Glomerular visceral epithelial cell (primary cell): Measurements from ENCODE around the gene SKA2.
"Not testable (repeated sequence)": the region's sequence is repeated elsewhere in the genome, so short reads cannot be mapped to it uniquely, and the experiment has no call there.

Source experiments
- DNase-seq: peaks from one replicate; pipeline ENCODE4 v3.0.0-alpha.2; 2016; ENCODE audit errors: extremely low spot score

SKA2 gene

DNA sequence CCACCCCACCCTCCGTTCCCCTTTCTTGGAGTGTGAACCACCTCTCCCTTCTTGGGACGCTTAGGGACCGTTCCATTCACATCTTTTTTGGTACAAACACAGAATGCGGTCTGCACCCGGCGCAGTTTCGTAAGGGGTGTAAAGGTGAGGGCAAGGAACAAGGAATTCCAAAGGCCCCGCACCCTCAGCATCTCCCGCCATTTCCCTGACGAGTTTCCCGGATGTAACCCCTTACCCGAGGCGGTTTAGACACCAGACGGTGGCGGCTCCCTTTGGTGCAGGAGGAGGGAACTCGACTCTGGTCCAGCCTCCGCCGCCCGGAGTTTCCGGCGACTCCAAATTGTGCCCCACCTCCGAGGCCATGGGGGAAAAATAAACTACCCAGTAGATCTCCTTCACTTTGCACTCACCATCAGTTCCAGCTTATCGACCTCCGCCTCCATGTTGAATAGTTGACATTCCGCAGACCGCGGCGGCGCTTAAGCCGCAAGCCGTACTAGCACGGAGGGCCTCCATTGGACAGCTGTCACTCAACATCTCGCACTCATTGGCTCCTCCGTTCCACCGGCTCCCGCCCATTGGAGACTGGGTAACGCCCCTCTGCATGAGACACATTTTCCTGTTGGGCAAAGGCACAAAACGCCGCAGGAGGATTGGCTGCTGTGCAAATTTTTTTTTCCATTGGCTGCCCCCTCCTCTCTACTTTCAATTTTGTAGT is at the start of gene SKA2:
SKA2 (minus strand) TSS at position 466 of the 718 bp plus-strand sequence; CDS start at position 443, 23 bp downstream.
- no peak for DNase-seq

DNA sequence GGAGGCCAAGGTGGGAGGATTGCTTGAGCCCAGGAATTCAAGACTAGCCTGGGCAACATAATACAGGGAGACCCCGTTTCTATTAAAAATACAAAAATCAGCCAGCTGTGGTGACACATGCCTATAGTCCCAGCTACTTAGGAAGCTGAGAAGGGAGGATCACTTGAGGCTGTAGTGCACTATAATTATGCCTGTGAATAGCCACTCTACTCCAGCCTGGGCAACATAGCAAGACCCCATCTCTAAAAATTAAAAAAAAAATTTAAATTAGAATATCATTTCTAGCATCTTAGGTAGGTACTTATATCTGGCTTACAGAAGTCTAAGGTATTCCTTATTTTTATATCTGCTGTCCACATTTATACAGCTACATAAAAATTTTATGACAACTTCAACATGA is 47.3 kb upstream of the SKA2 start:
- DNase-seq = no peak

GRCh38 chr17:59199398-59199797 is 44.4 kb upstream of the SKA2 start:
- no peak for DNase-seq

DNA sequence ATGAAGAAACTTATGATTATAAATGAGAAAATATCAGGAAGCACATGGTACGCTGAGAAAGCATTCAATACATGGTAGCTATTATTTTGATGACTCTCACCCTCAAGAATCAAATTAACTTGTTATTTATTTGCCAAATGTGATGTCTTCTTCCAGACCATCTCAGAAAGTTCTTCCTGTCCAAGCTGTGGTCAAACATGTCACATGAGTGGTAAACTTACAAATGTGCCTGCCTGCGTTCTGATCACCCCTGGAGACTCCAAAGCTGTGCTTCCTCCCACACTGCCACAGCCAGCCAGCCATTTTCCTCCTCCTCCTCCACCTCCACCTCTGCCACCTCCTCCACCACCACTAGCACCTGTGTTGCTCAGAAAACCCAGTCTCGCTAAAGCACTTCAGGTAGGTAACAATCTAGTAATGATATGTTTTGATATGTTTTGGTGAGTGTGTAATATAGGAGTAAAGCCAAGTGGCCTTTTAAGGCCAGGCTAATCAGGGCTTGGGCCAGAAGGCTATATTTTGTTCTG is 38.4 kb upstream of the SKA2 start:
- DNase-seq = no peak

DNA sequence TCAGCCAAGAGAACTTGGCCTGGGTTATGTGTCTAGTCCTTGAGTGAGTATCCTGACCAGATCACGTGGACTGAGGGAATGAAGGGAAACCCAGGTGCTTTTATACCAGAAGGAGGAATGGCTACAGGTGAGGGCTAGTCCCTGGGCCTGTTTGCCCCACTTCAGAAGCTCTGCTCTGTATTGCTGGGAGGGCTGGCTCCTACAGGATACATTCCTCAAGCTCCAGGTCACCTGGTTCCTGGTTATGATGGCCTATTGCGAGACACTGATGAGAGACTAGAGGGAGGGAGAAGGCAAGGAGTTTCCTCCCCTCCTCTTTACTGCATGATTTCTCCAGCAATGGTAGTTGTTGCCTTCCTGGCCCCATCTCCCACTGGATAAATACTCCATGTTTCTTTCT is 35.8 kb upstream of the SKA2 start:
- no peak for DNase-seq

- no peak for DNase-seq
These were observed 31.9 kb upstream of the SKA2 start for GRCh38 chr17:59186850-59187249.

GRCh38 chr17:59185997-59186396 is 31.0 kb upstream of the SKA2 start:
- DNase-seq = no peak

DNA sequence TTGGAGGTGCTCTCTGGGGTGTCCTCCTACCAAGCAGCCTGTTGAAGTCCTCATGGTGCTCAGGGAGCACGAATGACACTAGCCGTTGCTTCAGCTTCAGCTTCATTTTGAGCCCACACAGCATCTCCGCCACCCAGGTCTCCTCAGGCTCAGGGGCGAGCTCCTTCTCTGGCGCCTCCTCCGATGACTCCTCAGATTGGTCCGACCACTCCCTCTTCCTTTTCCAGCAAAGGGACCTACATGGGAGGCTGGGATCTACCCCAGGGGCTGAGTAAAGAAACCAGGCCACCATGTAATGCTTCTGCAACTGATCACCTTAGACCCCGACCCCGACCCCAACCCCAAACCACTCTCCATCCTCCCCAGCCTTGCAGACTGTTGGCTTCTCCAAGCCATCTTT is 26.5 kb upstream of the SKA2 start:
- DNase-seq = no peak

DNA sequence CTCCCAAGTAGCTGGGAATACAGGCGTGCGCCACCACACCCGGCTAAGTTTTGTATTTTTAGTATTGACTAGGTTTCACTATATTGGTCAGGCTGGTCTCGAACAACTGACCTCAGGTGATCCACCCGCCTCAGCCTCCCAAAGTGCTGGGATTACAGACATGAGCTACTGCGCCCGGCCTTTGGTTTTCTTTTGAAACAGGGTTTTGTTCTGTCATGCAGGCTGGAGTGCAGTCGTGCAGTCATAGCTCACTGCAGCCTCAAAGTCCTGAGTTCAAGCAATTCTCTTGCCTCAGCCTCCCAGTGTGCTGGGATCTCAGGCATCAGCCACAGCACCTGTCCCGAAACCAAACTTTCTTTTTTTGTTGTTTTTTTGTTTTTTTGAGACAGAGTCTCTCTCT is 25.6 kb upstream of the SKA2 start:
- no peak for DNase-seq

DNA sequence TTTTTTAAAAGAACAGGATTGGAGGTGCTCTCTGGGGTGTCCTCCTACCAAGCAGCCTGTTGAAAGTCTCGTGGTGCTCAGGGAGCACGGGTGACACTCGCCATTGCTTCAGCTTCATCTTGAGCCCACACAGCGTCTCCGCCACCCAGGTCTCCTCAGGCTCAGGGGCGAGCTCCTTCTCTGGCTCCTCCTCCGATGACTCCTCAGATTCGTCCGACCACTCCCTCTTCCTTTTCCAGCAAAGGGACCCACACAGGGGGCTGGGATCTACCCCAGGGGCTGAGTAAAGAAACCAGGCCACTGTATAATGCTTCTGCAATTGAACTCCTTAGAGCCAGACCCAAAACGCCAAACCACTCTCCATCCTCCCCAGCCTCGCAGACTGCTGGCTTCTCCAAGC is 24.6 kb upstream of the SKA2 start:
- DNase-seq = not testable (repeated sequence)

DNA sequence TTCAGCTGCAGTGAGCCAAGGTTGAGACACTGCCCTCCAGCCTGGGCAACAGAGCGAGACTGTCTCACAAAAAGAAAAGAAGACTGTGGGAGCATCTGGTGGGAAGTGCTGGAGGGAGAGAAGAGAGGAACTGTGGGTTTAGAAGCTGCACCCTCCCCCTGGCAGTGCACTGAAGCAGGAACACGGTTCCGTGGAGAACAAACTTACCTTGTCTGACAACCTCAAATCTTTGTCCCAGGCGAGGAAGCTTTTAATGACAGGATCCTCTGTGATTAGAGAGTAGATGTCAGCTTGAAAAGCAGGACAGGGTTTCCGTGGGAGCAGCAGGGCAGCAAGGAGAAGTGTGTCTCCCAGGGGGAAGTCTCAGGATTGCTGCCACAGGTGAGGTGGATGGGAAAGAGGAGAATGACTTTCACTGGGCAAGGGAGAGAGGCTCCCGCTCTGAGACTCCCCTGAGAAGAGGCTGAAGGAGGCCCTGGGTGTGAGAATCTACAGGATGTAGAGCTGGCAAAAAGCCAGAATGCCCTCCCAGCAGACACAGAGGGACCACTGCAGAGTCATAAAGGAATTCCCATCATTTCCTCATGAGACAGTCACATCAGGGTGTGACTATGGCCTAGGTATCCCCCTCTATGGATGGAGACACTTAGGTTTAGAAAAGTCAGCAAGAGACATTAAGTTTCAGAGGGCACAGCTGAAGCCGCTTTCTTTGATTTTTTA is 23.4 kb upstream of the SKA2 start:
- peak; percentile 37 for DNase-seq

DNA sequence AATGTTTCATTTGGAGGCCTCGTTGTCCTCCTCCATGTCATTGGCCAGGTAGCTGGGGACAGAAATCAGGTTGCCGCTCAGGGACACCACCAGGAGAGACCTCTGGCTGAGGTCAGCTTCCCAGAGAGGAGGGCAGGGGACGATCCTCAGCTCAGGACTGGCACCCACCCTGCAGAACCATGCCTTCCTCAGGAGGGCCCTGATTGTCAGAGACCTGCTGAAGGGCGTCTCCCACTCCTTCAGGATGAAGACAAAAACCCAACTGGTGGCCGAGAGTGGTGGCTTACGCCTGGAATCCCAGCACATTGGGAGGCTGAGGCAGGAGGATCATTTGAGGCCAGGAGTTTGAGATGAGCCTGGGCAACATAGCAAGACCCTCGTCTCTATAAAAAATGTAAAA is 20.1 kb upstream of the SKA2 start:
- no peak for DNase-seq

- DNase-seq = no peak
These were observed 19.7 kb upstream of the SKA2 start for GRCh38 chr17:59174671-59175070.

- no peak for DNase-seq
These were observed 17.5 kb upstream of the SKA2 start for GRCh38 chr17:59172436-59173004.

DNA sequence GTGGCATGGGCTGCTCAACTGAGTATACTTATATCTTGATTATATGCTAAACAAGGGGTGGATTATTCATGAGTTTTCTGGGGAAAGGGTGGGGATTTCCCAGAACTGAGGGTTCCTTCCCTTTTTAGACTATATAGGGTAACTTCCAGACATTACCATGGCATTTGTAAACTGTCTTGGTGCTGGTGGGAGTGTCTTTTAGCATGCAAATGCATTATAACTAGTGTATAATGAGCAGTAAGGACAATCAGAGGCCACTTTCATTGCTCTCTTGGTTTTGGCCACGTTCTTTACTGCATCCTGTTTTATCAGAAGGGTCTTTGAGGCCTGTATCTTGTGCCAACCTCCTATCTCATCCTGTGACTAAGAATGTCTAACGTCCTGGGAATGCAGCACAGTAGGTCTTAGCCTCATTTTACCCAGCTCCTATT is 12.6 kb upstream of the SKA2 start:
- DNase-seq = peak; percentile 39

GRCh38 chr17:59165933-59166342 is 11.0 kb upstream of the SKA2 start:
- DNase-seq = peak; percentile 64

GRCh38 chr17:59161477-59161876 is 6.5 kb upstream of the SKA2 start:
- DNase-seq = no peak

DNA sequence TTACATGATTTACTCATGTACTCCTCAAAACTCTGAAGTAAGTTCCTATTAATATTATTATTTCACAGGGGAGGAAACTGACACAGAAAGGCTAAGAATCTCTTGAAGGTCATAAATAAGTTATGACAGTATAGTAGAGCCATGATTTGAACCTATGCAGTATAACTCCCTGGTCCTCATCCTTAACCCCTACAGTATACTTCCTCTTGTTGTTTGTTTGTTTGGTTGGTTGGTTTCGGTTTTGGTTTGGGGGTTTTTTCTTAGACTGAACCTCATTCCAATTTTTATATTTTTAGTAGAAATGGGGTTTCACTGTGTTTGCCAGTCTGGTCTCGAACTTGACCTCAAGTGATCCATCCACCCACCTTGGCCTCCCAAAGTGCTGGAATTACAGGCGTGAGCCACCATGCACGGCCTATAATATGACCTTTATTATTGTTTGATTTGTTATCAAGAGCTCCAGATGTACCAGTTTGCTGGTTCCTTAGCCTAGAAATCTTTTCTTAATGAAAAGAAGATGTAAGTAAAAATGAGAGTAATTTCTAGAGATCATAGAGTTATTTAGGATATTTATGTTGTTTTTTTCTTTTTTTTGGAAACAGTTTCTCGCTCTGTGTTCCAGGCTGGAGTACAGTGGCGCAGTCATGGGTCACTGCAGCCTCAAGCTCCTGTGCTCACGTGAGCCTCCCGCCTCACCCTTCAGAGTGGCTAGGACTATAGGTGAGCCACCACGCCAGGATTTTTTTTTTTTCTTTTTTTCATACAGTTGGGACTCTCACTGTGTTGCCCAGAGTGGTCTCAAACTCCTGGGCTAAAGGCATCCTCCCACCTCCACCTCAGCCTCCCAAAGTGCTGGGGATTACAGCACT is 5.4 kb upstream of the SKA2 start:
- DNase-seq = no peak

GRCh38 chr17:59155439-59156177 is 622 bp upstream of the SKA2 start, which contains the start of gene PRR11:
TSS of gene PRR11 (plus strand) at chr17:59155746. CDS start at chr17:59169753, 14,007 bp downstream.
- peak; percentile 100 for DNase-seq

DNA sequence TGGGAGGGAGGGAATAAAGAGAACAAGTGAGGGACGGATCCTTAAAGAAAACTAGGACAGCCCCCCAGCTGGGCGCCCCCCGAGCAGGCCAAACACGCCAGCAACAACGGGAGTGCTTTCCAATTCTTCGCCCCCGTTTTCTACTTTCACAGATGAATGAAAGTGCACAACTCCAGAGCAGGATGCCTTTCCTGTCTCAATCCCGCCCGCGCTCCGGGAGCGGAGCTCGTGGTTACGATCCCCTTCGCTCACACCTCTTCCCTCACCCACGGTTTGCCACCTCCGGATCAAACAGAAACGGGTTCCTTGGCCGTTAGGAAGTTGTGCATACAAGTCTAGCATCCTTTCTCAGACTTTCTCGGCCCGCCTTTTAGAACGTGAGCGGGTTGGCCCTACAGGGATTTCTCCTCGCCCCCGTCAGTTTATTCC is 680 bp downstream of the SKA2 start:
- peak; percentile 61 for DNase-seq

DNA sequence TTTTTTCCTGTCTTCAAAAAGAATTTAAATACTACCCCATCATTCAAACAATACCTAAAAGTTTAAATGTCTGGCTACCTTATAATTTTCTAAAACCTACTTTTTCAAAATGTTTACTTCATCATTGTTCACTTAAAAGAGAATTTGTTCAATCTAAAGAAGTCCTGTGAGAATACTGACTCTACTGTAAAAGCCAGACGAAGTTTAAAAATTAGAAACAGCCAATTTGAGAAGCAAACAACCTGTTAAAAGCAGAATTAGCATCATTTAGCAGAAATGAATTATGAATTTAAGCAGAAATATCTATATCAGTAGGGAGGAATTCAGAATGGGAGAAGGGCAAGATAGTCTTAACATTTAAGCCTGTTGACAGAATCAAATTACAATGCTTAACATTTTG is 2.1 kb downstream of the SKA2 start:
- no peak for DNase-seq
